ENCODE measurements around the gene SCN11A. TPM values are rescaled to one million over a fixed set of nuclear protein-coding genes. Genes with fewer than 3 reads are reported as not detected.
A peak's percentile ranks its signal among the peaks of the same experiment; 100 is the strongest.

The SCN11A gene
- total and polyA plus RNA-seq, 9 of the 15 experiments (the other 6 are each of a cell fraction or from before 2014, with no cell fraction given): 0.01 to 0.05 (median 0.04) TPM; not detected in 6

- no TSS peak for BruUV-seq (replicated peaks)
- Histone ChIP-seq H3K27ac (ENCODE audit: extremely low read depth, low read depth, low read length) (peak overlapping the region; percentile 65; the same call in 1 of the 3 replicates), H3K27me3 (ENCODE audit: control insufficient read depth in 2 of 2, insufficient read depth in 2 of 2, low read length in 2 of 2) (no peaks in the 10 kb centered on the region), H3K4me2 (ENCODE audit: insufficient read depth, low read length) (no peak overlapping the region), H3K4me3 (no peak overlapping the region), H3K9me1 (ENCODE audit: control insufficient read depth, insufficient read depth, low read length) (no peaks in the 10 kb centered on the region), H3K36me3 (ENCODE audit: control insufficient read depth, insufficient read depth, low read length) (no peaks in the 10 kb centered on the region), H2AFZ (ENCODE audit: low read depth, low read length) (peak overlapping the region; percentile 54), H3K9ac (ENCODE audit: insufficient read depth in 1 of 2, low read depth in 2 of 2, low read length in 2 of 2) (no peak overlapping the region), H3K4me1 (replicated peaks in 1 of 2; ENCODE audit: control insufficient read depth in 2 of 2, insufficient read depth in 2 of 2, low read length in 2 of 2) (peaks cover 6 to 40% of the 10 kb centered on the region in 2 experiments; a peak in 4 of 5 replicates), H4K20me1 (replicated peaks; ENCODE audit: control insufficient read depth, insufficient read depth, low read length) (no peaks in the 10 kb centered on the region), H3K79me2 (ENCODE audit: control insufficient read depth, insufficient read depth, low read length) (no peaks in the 10 kb centered on the region), H3K9me3 (replicated peaks; ENCODE audit: control insufficient read depth, insufficient read depth, low read depth, low read length) (no peaks in the 10 kb centered on the region)
- ATAC-seq: no peak
- ChIA-PET CTCF (ENCODE audit: low intra/inter-chr PET ratio) (no interaction called here), POLR2A (interaction anchor here (0.7 to 2.3 kb wide), 6 partner anchors 10 to 293 kb away, joined by 3 to 9 read pairs (median 6); no protein-coding TSS in a partner anchor)
- FAIRE-seq: no peak
- 100% methylated on average over 1 of the region's 1 CpG for WGBS (ENCODE audit: insufficient coverage, low coverage, missing lambda C conversion rate)
- TF ChIP-seq ZBTB26 (CRISPR knock-in tag; IDR thresholded peaks at IDR 0.05) (no peak), NFE2 (IDR thresholded peaks at IDR 0.05; ENCODE audit: low read depth) (no peak), SP1 (CRISPR knock-in tag; IDR thresholded peaks at IDR 0.05) (no peak), ZKSCAN8 (CRISPR knock-in tag; IDR thresholded peaks at IDR 0.05) (no peak), GABPA (tag; conservative IDR thresholded peaks at IDR 0.05; ENCODE audit: low read depth) (0 out of 2 replicates have a peak, but pooled peaks have one; percentile 7), SMAD1 (IDR thresholded peaks at IDR 0.05; ENCODE audit: low read depth, low read length, partially characterized antibody) (no peak), CHAMP1 (IDR thresholded peaks at IDR 0.05) (no peak), ZNF512 (tag; IDR thresholded peaks at IDR 0.05) (peak; percentile 38; the same call in 1 of the 2 replicates), MITF (IDR thresholded peaks at IDR 0.05) (no peak), GATAD2B (IDR thresholded peaks at IDR 0.05; ENCODE audit: borderline replicate concordance) (no peak), ZFX (CRISPR knock-in tag; IDR thresholded peaks at IDR 0.05) (no peak), ELF2 (CRISPR knock-in tag; IDR thresholded peaks at IDR 0.05) (0 out of 2 replicates have a peak, but pooled peaks have one; percentile 39)
- no peak for DNase-seq (ENCODE audit: extremely low read depth in 1 of 4, low spot score in 3 of 4)
- in situ Hi-C loops (cut with MboI): no loop called here
- intact Hi-C loops (cut with micrococcal nuclease): no loop called here
Measured at GRCh38 chr3:39021029-39021428, 30.7 kb downstream of the SCN11A start.
